ENCODE results near the gene APLP2.
"Not testable (repeated sequence)": the region's sequence is repeated elsewhere in the genome, so short reads cannot be mapped to it uniquely, and the experiment has no call there.

The APLP2 gene

GRCh38 chr11:130069659-130070108, at the start of gene APLP2:
Gene APLP2 (plus strand): TSS chr11:130069894. CDS start chr11:130069978, 84 bp downstream.
- DNase-seq, result peak; percentile 96

- DNase-seq, result peak; percentile 85
Measured at GRCh38 chr11:130020323-130020722, 49.4 kb upstream of the APLP2 start.

GRCh38 chr11:130021606-130022005, 48.1 kb upstream of the APLP2 start:
- not testable (repeated sequence) for DNase-seq

- DNase-seq, result peak; percentile 22
Measured at GRCh38 chr11:130022799-130023198, 46.9 kb upstream of the APLP2 start.

- DNase-seq, result peak; percentile 89
Measured at GRCh38 chr11:130023204-130023603, 46.5 kb upstream of the APLP2 start.

GRCh38 chr11:130024361-130024760, 45.3 kb upstream of the APLP2 start:
- no peak for DNase-seq

- no peak for DNase-seq
Measured at GRCh38 chr11:130025371-130025770, 44.3 kb upstream of the APLP2 start.

GRCh38 chr11:130029137-130029536, 40.6 kb upstream of the APLP2 start:
- DNase-seq, result no peak

- DNase-seq, result peak; percentile 19
Measured at GRCh38 chr11:130031056-130031455, 38.6 kb upstream of the APLP2 start.

GRCh38 chr11:130031945-130032344, 37.7 kb upstream of the APLP2 start:
- no peak for DNase-seq

- DNase-seq, result no peak
Measured at GRCh38 chr11:130032931-130033330, 36.8 kb upstream of the APLP2 start.

GRCh38 chr11:130034236-130034635, 35.5 kb upstream of the APLP2 start:
- no peak for DNase-seq

- peak; percentile 71 for DNase-seq
Measured at GRCh38 chr11:130037058-130037457, 32.6 kb upstream of the APLP2 start.

- peak; percentile 57 for DNase-seq
Measured at GRCh38 chr11:130037881-130038585, 31.7 kb upstream of the APLP2 start.

GRCh38 chr11:130040281-130040940, 29.3 kb upstream of the APLP2 start:
- DNase-seq, result no peak

GRCh38 chr11:130042093-130042591, 27.6 kb upstream of the APLP2 start:
- peak; percentile 87 for DNase-seq

GRCh38 chr11:130043575-130043974, 26.1 kb upstream of the APLP2 start:
- no peak for DNase-seq

- DNase-seq, result no peak
Measured at GRCh38 chr11:130047141-130047540, 22.6 kb upstream of the APLP2 start.

- DNase-seq, result no peak
Measured at GRCh38 chr11:130049328-130049771, 20.3 kb upstream of the APLP2 start.

- DNase-seq, result no peak
Measured at GRCh38 chr11:130050257-130050656, 19.4 kb upstream of the APLP2 start.

GRCh38 chr11:130051082-130051481, 18.6 kb upstream of the APLP2 start:
- DNase-seq, result no peak

- no peak for DNase-seq
Measured at GRCh38 chr11:130052567-130052966, 17.1 kb upstream of the APLP2 start.

- DNase-seq, result no peak
Measured at GRCh38 chr11:130054966-130055365, 14.7 kb upstream of the APLP2 start.

- DNase-seq, result peak; percentile 29
Measured at GRCh38 chr11:130055617-130056016, 14.1 kb upstream of the APLP2 start.

Data from NCI-H226 (cell line).